Thyroid gland (tissue), 4 donors: ENCODE measurements around the gene NOP9.

ENCODE experiments used
- CTCF ChIP-seq, 6 experiments: fragments of 200-600 bp in 3 of 6; fragments of 450-650 bp in 3 of 6; sonication (generic) in 3 of 6; IDR thresholded peaks; one replicate each; pipeline ENCODE4 v1.5.1; 2016 to 2019; ENCODE audit warnings: antibody characterized with exemption in 6 of 6, mild to moderate bottlenecking in 2 of 6, inconsistent platforms in 1 of 6, moderate library complexity in 1 of 6
- POLR2A ChIP-seq, 2 donors: fragments of 450-650 bp; IDR thresholded peaks; one replicate each; pipeline ENCODE4 v1.6.1; 2017; ENCODE audit warnings: antibody characterized with exemption in 2 of 2, mild to moderate bottlenecking in 2 of 2, moderate library complexity in 1 of 2

DNA sequence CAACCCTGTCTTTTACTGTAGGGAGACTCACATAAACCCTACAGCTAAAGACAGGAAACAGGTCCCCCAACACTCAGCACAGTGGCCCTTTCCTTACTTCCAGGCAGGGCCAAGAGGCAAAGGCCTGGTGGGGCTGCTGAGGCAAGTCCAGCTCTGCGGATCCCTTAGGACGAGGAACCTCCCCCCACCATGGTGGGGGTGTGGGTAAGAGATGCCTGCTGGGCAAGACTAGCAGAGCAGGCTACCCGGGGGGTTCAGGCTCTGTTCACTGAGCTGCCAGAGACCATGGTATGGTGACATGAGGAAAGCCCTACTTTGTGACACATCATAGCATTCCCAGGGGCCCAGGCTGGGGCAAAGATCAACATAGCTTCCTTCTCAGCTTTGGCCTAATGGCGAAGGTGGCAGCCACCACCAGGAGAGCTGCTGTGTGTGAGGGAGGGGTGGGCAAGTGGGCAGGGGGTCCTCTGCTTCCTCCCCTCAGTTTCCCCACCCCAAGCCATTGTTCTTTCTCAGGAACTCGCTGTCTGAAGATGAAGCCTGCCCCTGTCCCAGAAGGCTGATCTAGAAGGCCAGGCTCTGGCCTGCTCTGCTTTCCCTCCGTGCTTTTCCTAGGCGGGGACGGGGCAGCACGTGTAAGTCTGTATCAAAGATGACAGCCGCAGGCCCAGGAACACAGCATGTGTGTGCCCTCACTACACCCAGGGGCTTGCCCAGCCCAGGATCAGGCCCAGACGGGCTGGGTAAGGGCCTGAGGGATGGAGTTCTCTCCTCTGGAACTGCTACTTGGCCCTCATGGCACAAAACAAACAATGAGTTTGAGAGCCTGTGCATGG, 47.1 kb upstream of the NOP9 start:
- TF ChIP-seq POLR2A (IDR thresholded peaks at IDR 0.05), result no peak
- TF ChIP-seq CTCF (IDR thresholded peaks at IDR 0.05), result no peak
